Measurements from ENCODE around the gene FSD2.
"Not testable (repeated sequence)": the region's sequence is repeated elsewhere in the genome, so short reads cannot be mapped to it uniquely, and the experiment has no call there.

Gene FSD2

GRCh38 chr15:82774496-82774895 lies 31.4 kb downstream of the FSD2 start:
- TF ChIP-seq CTCF (IDR thresholded peaks at IDR 0.05; ENCODE audit: poor library complexity, severe bottlenecking): no peak
- DNase-seq (ENCODE audit: low spot score): no peak
- no peak overlapping the region for H3K27ac ChIP-seq (ENCODE audit: poor library complexity, severe bottlenecking)
- H3K4me3 ChIP-seq (ENCODE audit: severe bottlenecking): no peak overlapping the region
- no peaks in the 10 kb centered on the region for H3K4me1 ChIP-seq (ENCODE audit: insufficient read depth, poor library complexity, severe bottlenecking)
- H3K9me3 ChIP-seq (ENCODE audit: severe bottlenecking): no peaks in the 10 kb centered on the region
- ATAC-seq (ENCODE audit: low read depth): no peak
- H3K36me3 ChIP-seq (ENCODE audit: low read depth): no peaks in the 10 kb centered on the region
- no peaks in the 10 kb centered on the region for H3K27me3 ChIP-seq (ENCODE audit: insufficient read depth, poor library complexity, severe bottlenecking)

GRCh38 chr15:82771789-82772607 lies 33.9 kb downstream of the FSD2 start:
- Histone ChIP-seq H3K4me1 (ENCODE audit: insufficient read depth, poor library complexity, severe bottlenecking) (no peaks in the 10 kb centered on the region), H3K4me3 (ENCODE audit: severe bottlenecking) (no peak overlapping the region), H3K9me3 (ENCODE audit: severe bottlenecking) (no peaks in the 10 kb centered on the region), H3K27ac (ENCODE audit: poor library complexity, severe bottlenecking) (no peak overlapping the region), H3K36me3 (ENCODE audit: low read depth) (no peaks in the 10 kb centered on the region), H3K27me3 (ENCODE audit: insufficient read depth, poor library complexity, severe bottlenecking) (no peaks in the 10 kb centered on the region)
- TF ChIP-seq CTCF (IDR thresholded peaks at IDR 0.05; ENCODE audit: poor library complexity, severe bottlenecking): no peak
- DNase-seq (ENCODE audit: low spot score) (no peak), ATAC-seq (ENCODE audit: low read depth) (peak; percentile 21; the same call in 2 of the 3 replicates)

- no peaks in the 10 kb centered on the region for H3K36me3 ChIP-seq (ENCODE audit: low read depth)
- peak; percentile 49; the same call in 1 of the 3 replicates for ATAC-seq (ENCODE audit: low read depth)
- no peak overlapping the region for H3K4me3 ChIP-seq (ENCODE audit: severe bottlenecking)
- H3K27me3 ChIP-seq (ENCODE audit: insufficient read depth, poor library complexity, severe bottlenecking): no peaks in the 10 kb centered on the region
- H3K4me1 ChIP-seq (ENCODE audit: insufficient read depth, poor library complexity, severe bottlenecking): no peaks in the 10 kb centered on the region
- no peak for TF ChIP-seq CTCF (IDR thresholded peaks at IDR 0.05; ENCODE audit: poor library complexity, severe bottlenecking)
- no peak for DNase-seq (ENCODE audit: low spot score)
- no peaks in the 10 kb centered on the region for H3K9me3 ChIP-seq (ENCODE audit: severe bottlenecking)
- H3K27ac ChIP-seq (ENCODE audit: poor library complexity, severe bottlenecking): no peak overlapping the region
Measured at GRCh38 chr15:82768414-82769054, 37.3 kb downstream of the FSD2 start.

- ATAC-seq (ENCODE audit: low read depth): no peak
- no peak for TF ChIP-seq CTCF (IDR thresholded peaks at IDR 0.05; ENCODE audit: poor library complexity, severe bottlenecking)
- no peak overlapping the region for H3K27ac ChIP-seq (ENCODE audit: poor library complexity, severe bottlenecking)
- no peak for DNase-seq (ENCODE audit: low spot score)
- no peaks in the 10 kb centered on the region for H3K27me3 ChIP-seq (ENCODE audit: insufficient read depth, poor library complexity, severe bottlenecking)
- no peaks in the 10 kb centered on the region for H3K4me1 ChIP-seq (ENCODE audit: insufficient read depth, poor library complexity, severe bottlenecking)
- no peaks in the 10 kb centered on the region for H3K9me3 ChIP-seq (ENCODE audit: severe bottlenecking)
- H3K4me3 ChIP-seq (ENCODE audit: severe bottlenecking): no peak overlapping the region
- H3K36me3 ChIP-seq (ENCODE audit: low read depth): peaks cover 2% of the 10 kb centered on the region; the same call in 1 of the 2 replicates
Measured at GRCh38 chr15:82767163-82767829, 38.6 kb downstream of the FSD2 start.

- ATAC-seq (ENCODE audit: low read depth); DNase-seq (ENCODE audit: low spot score); H3K36me3 ChIP-seq (ENCODE audit: low read depth): not testable (repeated sequence)
Measured at GRCh38 chr15:82766201-82766600, 39.7 kb downstream of the FSD2 start.

More at GRCh38 chr15:82766201-82766600, 39.7 kb downstream of the FSD2 start:
- not testable (repeated sequence) for H3K4me1 ChIP-seq (ENCODE audit: insufficient read depth, poor library complexity, severe bottlenecking); H3K27ac ChIP-seq (ENCODE audit: poor library complexity, severe bottlenecking); H3K4me3 ChIP-seq (ENCODE audit: severe bottlenecking); H3K9me3 ChIP-seq (ENCODE audit: severe bottlenecking); H3K27me3 ChIP-seq (ENCODE audit: insufficient read depth, poor library complexity, severe bottlenecking)

Measured in RWPE2 (cell line).